D721Med (cell line): ENCODE results near the gene PAX2.

ENCODE experiments used
- DNase-seq: peaks from one replicate; pipeline ENCODE4 v3.0.0; 2011; ENCODE audit warnings: low spot score; ENCODE audit not compliant: insufficient read length
- FAIRE-seq: peaks from 2 replicates; lab custom pipeline; 2011; peaks lifted over from hg19 to GRCh38; lab: Jason Lieb, UNC
- TF ChIP-seq, protein P1 (sequence below): IDR thresholded peaks from 2 replicates; pipeline ENCODE4 v1.5.1; 2012; ENCODE audit warnings: mild to moderate bottlenecking, control low read depth; ENCODE audit not compliant: insufficient read depth; ENCODE audit errors: missing control alignments

PAX2 gene

DNA sequence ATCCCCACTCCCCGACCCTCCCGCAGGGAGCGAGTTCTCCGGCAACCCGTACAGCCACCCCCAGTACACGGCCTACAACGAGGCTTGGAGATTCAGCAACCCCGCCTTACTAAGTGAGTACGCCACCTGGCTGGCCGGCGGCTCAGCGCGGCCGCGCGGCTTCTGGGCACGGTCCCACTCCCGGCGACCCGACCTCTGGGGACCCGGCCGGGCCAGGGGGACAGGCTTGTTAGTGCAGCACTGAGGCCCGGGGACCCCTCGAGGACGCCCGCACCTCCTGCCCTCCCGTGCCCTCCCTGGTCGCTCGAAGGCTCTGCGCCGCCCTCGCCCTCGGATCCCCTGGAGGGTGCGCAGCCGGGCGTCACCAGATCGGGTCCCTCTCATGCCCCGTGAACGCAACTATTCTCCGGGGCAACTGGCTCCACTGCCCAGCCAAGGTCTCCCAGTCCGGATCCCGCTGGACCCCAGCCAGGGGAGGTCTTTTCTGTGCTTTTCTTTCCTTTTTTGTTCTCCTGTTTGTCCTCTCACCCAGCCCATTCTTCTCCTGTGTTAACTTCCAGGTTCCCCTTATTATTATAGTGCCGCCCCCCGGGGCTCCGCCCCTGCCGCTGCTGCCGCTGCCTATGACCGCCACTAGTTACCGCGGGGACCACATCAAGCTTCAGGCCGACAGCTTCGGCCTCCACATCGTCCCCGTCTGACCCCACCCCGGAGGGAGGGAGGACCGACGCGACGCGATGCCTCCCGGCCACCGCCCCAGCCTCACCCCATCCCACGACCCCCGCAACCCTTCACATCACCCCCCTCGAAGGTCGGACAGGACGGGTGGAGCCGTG is 81.8 kb downstream of the PAX2 start:
- FAIRE-seq (no peak), DNase-seq (peak; percentile 63)
- TF ChIP-seq, protein P1, sequence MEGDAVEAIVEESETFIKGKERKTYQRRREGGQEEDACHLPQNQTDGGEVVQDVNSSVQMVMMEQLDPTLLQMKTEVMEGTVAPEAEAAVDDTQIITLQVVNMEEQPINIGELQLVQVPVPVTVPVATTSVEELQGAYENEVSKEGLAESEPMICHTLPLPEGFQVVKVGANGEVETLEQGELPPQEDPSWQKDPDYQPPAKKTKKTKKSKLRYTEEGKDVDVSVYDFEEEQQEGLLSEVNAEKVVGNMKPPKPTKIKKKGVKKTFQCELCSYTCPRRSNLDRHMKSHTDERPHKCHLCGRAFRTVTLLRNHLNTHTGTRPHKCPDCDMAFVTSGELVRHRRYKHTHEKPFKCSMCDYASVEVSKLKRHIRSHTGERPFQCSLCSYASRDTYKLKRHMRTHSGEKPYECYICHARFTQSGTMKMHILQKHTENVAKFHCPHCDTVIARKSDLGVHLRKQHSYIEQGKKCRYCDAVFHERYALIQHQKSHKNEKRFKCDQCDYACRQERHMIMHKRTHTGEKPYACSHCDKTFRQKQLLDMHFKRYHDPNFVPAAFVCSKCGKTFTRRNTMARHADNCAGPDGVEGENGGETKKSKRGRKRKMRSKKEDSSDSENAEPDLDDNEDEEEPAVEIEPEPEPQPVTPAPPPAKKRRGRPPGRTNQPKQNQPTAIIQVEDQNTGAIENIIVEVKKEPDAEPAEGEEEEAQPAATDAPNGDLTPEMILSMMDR = peak; percentile 25

DNA sequence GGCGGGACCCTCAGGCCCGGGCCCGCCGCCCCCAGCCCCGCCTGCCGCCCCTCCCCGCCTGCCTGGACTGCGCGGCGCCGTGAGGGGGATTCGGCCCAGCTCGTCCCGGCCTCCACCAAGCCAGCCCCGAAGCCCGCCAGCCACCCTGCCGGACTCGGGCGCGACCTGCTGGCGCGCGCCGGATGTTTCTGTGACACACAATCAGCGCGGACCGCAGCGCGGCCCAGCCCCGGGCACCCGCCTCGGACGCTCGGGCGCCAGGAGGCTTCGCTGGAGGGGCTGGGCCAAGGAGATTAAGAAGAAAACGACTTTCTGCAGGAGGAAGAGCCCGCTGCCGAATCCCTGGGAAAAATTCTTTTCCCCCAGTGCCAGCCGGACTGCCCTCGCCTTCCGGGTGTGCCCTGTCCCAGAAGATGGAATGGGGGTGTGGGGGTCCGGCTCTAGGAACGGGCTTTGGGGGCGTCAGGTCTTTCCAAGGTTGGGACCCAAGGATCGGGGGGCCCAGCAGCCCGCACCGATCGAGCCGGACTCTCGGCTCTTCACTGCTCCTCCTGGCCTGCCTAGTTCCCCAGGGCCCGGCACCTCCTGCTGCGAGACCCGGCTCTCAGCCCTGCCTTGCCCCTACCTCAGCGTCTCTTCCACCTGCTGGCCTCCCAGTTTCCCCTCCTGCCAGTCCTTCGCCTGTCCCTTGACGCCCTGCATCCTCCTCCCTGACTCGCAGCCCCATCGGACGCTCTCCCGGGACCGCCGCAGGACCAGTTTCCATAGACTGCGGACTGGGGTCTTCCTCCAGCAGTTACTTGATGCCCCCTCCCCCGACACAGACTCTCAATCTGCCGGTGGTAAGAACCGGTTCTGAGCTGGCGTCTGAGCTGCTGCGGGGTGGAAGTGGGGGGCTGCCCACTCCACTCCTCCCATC is 82.7 kb downstream of the PAX2 start:
- DNase-seq (no peak), FAIRE-seq (no peak)
- TF ChIP-seq, protein P1 = peak; percentile 7

DNA sequence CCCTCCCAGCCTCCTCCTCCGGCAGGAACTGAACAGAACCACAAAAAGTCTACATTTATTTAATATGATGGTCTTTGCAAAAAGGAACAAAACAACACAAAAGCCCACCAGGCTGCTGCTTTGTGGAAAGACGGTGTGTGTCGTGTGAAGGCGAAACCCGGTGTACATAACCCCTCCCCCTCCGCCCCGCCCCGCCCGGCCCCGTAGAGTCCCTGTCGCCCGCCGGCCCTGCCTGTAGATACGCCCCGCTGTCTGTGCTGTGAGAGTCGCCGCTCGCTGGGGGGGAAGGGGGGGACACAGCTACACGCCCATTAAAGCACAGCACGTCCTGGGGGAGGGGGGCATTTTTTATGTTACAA is 83.3 kb downstream of the PAX2 start:
- TF ChIP-seq, protein P1 = no peak
- FAIRE-seq (no peak), DNase-seq (no peak)

DNA sequence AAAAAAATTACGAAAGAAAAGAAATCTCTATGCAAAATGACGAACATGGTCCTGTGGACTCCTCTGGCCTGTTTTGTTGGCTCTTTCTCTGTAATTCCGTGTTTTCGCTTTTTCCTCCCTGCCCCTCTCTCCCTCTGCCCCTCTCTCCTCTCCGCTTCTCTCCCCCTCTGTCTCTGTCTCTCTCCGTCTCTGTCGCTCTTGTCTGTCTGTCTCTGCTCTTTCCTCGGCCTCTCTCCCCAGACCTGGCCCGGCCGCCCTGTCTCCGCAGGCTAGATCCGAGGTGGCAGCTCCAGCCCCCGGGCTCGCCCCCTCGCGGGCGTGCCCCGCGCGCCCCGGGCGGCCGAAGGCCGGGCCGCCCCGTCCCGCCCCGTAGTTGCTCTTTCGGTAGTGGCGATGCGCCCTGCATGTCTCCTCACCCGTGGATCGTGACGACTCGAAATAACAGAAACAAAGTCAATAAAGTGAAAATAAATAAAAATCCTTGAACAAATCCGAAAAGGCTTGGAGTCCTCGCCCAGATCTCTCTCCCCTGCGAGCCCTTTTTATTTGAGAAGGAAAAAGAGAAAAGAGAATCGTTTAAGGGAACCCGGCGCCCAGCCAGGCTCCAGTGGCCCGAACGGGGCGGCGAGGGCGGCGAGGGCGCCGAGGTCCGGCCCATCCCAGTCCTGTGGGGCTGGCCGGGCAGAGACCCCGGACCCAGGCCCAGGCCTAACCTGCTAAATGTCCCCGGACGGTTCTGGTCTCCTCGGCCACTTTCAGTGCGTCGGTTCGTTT is 83.9 kb downstream of the PAX2 start:
- TF ChIP-seq, protein P1 = no peak
- no peak for DNase-seq
- FAIRE-seq = no peak

DNA sequence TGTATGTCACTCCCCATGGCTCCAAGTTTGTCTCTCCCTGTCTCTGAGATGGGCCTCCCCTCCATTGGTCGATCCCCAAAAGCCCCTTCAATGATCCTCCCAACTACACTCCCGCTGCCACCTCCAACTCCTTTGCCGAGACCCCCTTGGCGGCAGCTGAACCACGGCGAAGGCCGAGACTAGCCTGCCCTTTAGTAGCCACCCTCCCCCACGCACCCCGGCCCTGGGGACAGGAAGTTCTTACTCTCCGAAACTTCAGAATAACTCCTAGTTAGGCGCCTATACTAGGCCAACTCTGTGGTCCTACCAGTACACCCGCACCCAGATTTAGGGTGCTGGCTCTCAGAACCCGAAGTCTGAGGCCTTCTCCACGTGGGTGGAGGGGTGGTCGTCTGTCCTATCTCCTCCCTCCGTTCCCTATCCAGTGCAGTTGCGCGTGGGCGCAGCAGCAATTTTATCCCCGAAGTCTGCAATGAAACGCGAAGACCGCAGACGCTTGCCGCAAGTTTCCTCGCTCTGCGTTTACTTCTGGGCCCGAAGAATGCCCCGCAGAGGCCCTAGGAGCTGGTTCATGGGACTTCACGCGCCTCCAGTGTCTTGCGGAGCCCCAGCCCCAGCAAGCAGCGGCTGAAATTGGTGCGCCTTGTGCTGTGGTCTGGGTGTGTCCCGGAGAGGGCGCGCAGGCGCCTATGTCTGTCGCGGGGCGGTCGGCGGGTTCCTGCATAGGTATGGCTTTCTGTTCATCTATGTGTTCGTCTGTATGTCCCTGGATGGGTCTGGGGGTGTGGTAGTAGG is 84.7 kb downstream of the PAX2 start:
- TF ChIP-seq, protein P1 = no peak
- FAIRE-seq (no peak), DNase-seq (no peak)

DNA sequence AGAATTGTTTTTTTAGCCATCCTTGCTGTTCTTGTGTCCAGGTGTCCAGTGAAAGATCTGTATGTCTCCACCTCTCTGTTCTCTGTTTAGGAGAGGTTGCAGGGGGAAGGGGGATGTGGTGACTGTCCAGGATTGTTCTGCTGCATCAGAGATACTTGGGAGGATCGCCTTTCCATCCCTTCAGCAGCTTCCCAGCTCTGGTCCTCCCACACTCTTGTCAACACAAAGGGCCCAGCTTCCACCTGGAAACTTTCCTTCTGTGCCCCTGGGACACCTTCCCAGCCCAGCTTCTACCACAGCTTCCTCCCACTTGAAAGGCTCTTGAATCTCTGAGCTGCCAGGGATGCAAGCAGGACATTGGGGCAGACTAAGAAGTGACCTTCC is 85.3 kb downstream of the PAX2 start:
- DNase-seq (no peak), FAIRE-seq (no peak)

More for the DNA sequence above, 85.3 kb downstream of the PAX2 start:
- TF ChIP-seq, protein P1 = no peak
